Mesenchymal stem cell (in vitro differentiated cells and primary cell): ENCODE data around the gene CEP112.

Source experiments
- DNase-seq: peaks from one replicate; pipeline ENCODE4 v3.0.0-alpha.2; 2013
- H2AFZ ChIP-seq: one replicate; pipeline ENCODE4 v1.6.1; 2013; ENCODE audit warnings: low read depth, mild to moderate bottlenecking, control low read depth, inconsistent platforms, low read length, moderate library complexity
- H2AK5ac ChIP-seq: 2 replicates; pipeline ENCODE4 v1.6.1; 2013; ENCODE audit warnings: low read length, moderate library complexity, mild to moderate bottlenecking, inconsistent platforms; ENCODE audit not compliant: severe bottlenecking
- H2BK120ac ChIP-seq: one replicate; pipeline ENCODE4 v1.6.1; 2013; ENCODE audit warnings: low read depth, mild to moderate bottlenecking, inconsistent platforms, low read length, moderate library complexity
- H2BK12ac ChIP-seq, 2 experiments: one replicate each; pipeline ENCODE4 v1.6.1; 2013; ENCODE audit warnings: inconsistent platforms in 2 of 2, low read length in 2 of 2, mild to moderate bottlenecking in 2 of 2, moderate library complexity in 2 of 2, control low read depth in 1 of 2
- H2BK15ac ChIP-seq: one replicate; pipeline ENCODE4 v1.6.1; 2013; ENCODE audit warnings: mild to moderate bottlenecking, low read depth, inconsistent platforms; ENCODE audit not compliant: poor library complexity, severe bottlenecking
- H2BK5ac ChIP-seq: 2 replicates; pipeline ENCODE4 v1.6.1; 2013; ENCODE audit warnings: low read depth, mild to moderate bottlenecking, low read length, control low read depth, inconsistent platforms; ENCODE audit not compliant: poor library complexity, severe bottlenecking
- H3K14ac ChIP-seq, 2 experiments: one replicate each; pipeline ENCODE4 v1.6.1; 2013; ENCODE audit warnings: inconsistent platforms in 2 of 2, low read length in 2 of 2, control low read depth in 1 of 2, mild to moderate bottlenecking in 1 of 2, moderate library complexity in 1 of 2
- H3K18ac ChIP-seq, 2 experiments: one replicate each; pipeline ENCODE4 v1.6.1; 2013; ENCODE audit warnings: inconsistent platforms in 2 of 2, low read length in 2 of 2, control low read depth in 1 of 2, low read depth in 1 of 2, mild to moderate bottlenecking in 1 of 2
- H3K23ac ChIP-seq, 2 experiments: one replicate each; pipeline ENCODE4 v1.6.1; 2013; ENCODE audit warnings: inconsistent platforms in 2 of 2, low read length in 2 of 2, mild to moderate bottlenecking in 2 of 2, moderate library complexity in 2 of 2, control low read depth in 1 of 2
- H3K27ac ChIP-seq: 2 replicates; pipeline ENCODE4 v1.5.1; 2013; ENCODE audit warnings: mild to moderate bottlenecking, moderate library complexity, low read length, control low read depth, inconsistent platforms; ENCODE audit not compliant: poor library complexity, severe bottlenecking
- H3K27me3 ChIP-seq, 2 experiments: 2 replicates each; pipeline versions ENCODE4 v1.6.1 to v1.7.0; 2013; ENCODE audit warnings: low read length in 2 of 2, mild to moderate bottlenecking in 2 of 2, moderate library complexity in 2 of 2, control low read depth in 1 of 2, inconsistent platforms in 1 of 2; ENCODE audit not compliant: control insufficient read depth in 1 of 2, insufficient read depth in 1 of 2
- H3K36me3 ChIP-seq, 2 experiments: 2 replicates each; pipeline versions ENCODE4 v1.6.1 to v1.7.0; 2013; ENCODE audit warnings: low read length in 2 of 2, control low read depth in 1 of 2, inconsistent platforms in 1 of 2, low read depth in 1 of 2, mild to moderate bottlenecking in 1 of 2; ENCODE audit not compliant: insufficient read depth in 2 of 2, control insufficient read depth in 1 of 2
- H3K4ac ChIP-seq, 2 experiments: one replicate each; pipeline ENCODE4 v1.6.1; 2013; ENCODE audit warnings: inconsistent platforms in 2 of 2, low read length in 2 of 2, mild to moderate bottlenecking in 2 of 2, moderate library complexity in 2 of 2, control low read depth in 1 of 2, low read depth in 1 of 2
- H3K4me1 ChIP-seq: 2 replicates; pipeline ENCODE4 v1.6.1; 2013; ENCODE audit warnings: low read depth, low read length, control low read depth; ENCODE audit not compliant: control insufficient read depth, insufficient read depth
- H3K4me2 ChIP-seq: 2 replicates; pipeline ENCODE4 v1.6.1; 2013; ENCODE audit warnings: low read length, mild to moderate bottlenecking, inconsistent platforms; ENCODE audit not compliant: poor library complexity, severe bottlenecking
- H3K4me3 ChIP-seq, 2 experiments: 2 replicates each; pipeline versions ENCODE4 v1.5.1 to v1.7.0; 2013; ENCODE audit warnings: low read length in 2 of 2, mild to moderate bottlenecking in 2 of 2, control low read depth in 1 of 2, low read depth in 1 of 2; ENCODE audit not compliant: insufficient read depth in 1 of 2
- H3K79me1 ChIP-seq: replicated peaks from 2 replicates; pipeline ENCODE4 v1.6.1; 2013; ENCODE audit warnings: mild to moderate bottlenecking, control low read depth, low read length, inconsistent platforms; ENCODE audit not compliant: poor library complexity, severe bottlenecking
- H3K9ac ChIP-seq: 2 replicates; pipeline ENCODE4 v1.7.0; 2013; ENCODE audit warnings: mild to moderate bottlenecking, low read length, moderate library complexity
- H3K9me3 ChIP-seq: 2 replicates; pipeline ENCODE4 v1.7.0; 2013; ENCODE audit warnings: mild to moderate bottlenecking, low read length; ENCODE audit not compliant: control insufficient read depth
- H4K8ac ChIP-seq: one replicate; pipeline ENCODE4 v1.6.1; 2013; ENCODE audit warnings: inconsistent platforms, mild to moderate bottlenecking, low read length, moderate library complexity
- H4K91ac ChIP-seq: one replicate; pipeline ENCODE4 v1.6.1; 2013; ENCODE audit warnings: mild to moderate bottlenecking, low read length, inconsistent platforms
- WGBS: methylation state at CpG from one replicate; pipeline ENCODE4 v1.1.7; 2013; ENCODE audit warnings: mixed read lengths; 5-methylcytosine and 5-hydroxymethylcytosine counted together

The CEP112 gene

GRCh38 chr17:66190738-66191592 is 968 bp downstream of the CEP112 start:
- peak overlapping the region; percentile 91 for H3K9ac ChIP-seq
- peak overlapping the region; percentile 76 for H2AFZ ChIP-seq
- no peaks in the 10 kb centered on the region for H3K9me3 ChIP-seq

GRCh38 chr17:66187718-66188117 is 4.2 kb downstream of the CEP112 start:
- H4K8ac ChIP-seq: no peak overlapping the region
- H3K23ac ChIP-seq: no peak overlapping the region
- WGBS: 96% methylated on average over 2 of the region's 2 CpGs
- H2AK5ac ChIP-seq: no peak overlapping the region
- no peaks in the 10 kb centered on the region for H3K27me3 ChIP-seq
- no peak overlapping the region for H3K18ac ChIP-seq
- no peak overlapping the region for H2BK12ac ChIP-seq
- no peak overlapping the region for H3K9ac ChIP-seq
- H3K4me3 ChIP-seq: no peak overlapping the region
- no peak overlapping the region for H3K4ac ChIP-seq
- no peak overlapping the region for H3K14ac ChIP-seq
- no peak for DNase-seq
- no peak overlapping the region for H2BK15ac ChIP-seq
- no peak overlapping the region for H4K91ac ChIP-seq
- no peak overlapping the region for H2BK120ac ChIP-seq
- H3K9me3 ChIP-seq: no peaks in the 10 kb centered on the region
- peaks cover 0 to 2% of the 10 kb centered on the region in 2 experiments for H3K36me3 ChIP-seq
- peaks cover 4% of the 10 kb centered on the region for H3K4me1 ChIP-seq
- H3K4me2 ChIP-seq: no peak overlapping the region
- no peak overlapping the region for H2BK5ac ChIP-seq
- H2AFZ ChIP-seq: no peak overlapping the region
- H3K27ac ChIP-seq: no peak overlapping the region
- peaks cover 22% of the 10 kb centered on the region for H3K79me1 ChIP-seq

More at GRCh38 chr17:66190738-66191592, 968 bp downstream of the CEP112 start:
- 16% methylated on average over 13 of the region's 16 CpGs for WGBS
- Histone ChIP-seq H3K23ac (no peak overlapping the region), H3K79me1 (peaks cover 14% of the 10 kb centered on the region), H3K27ac (peak overlapping the region; percentile 55), H2BK120ac (no peak overlapping the region), H3K27me3 (no peaks in the 10 kb centered on the region), H4K8ac (peak overlapping the region; percentile 88), H3K4me2 (peak overlapping the region; percentile 98), H2BK15ac (peak overlapping the region; percentile 94), H3K4me1 (peaks cover 4% of the 10 kb centered on the region), H3K4ac (peak overlapping the region; percentile 6 to 13), H3K4me3 (peak overlapping the region; percentile 77 to 81), H2AK5ac (no peak overlapping the region), H4K91ac (no peak overlapping the region), H3K14ac (no peak overlapping the region), H2BK5ac (no peak overlapping the region), H3K18ac (peak overlapping the region; percentile 77 to 93), H3K36me3 (no peaks in the 10 kb centered on the region), H2BK12ac (no peak overlapping the region)
- DNase-seq: peak; percentile 49

- Histone ChIP-seq H3K79me1 (peaks cover 22% of the 10 kb centered on the region), H3K4me2 (no peak overlapping the region), H4K91ac (no peak overlapping the region), H2BK15ac (no peak overlapping the region), H2BK5ac (no peak overlapping the region), H2BK12ac (no peak overlapping the region), H3K4ac (no peak overlapping the region), H3K4me1 (peaks cover 2% of the 10 kb centered on the region), H3K23ac (no peak overlapping the region), H2AK5ac (no peak overlapping the region), H3K18ac (no peak overlapping the region), H3K9me3 (no peaks in the 10 kb centered on the region), H3K14ac (no peak overlapping the region), H4K8ac (no peak overlapping the region), H2BK120ac (no peak overlapping the region), H3K27me3 (no peaks in the 10 kb centered on the region), H3K9ac (no peak overlapping the region), H3K36me3 (peaks cover 4 to 19% of the 10 kb centered on the region in 2 experiments), H3K4me3 (no peak overlapping the region), H3K27ac (no peak overlapping the region), H2AFZ (no peak overlapping the region)
- 96% methylated on average over 4 of the region's 4 CpGs for WGBS
- DNase-seq: no peak
These were observed 6.1 kb downstream of the CEP112 start for GRCh38 chr17:66185862-66186261.

GRCh38 chr17:66184392-66184791 is 7.5 kb downstream of the CEP112 start:
- Histone ChIP-seq H2AK5ac (no peak overlapping the region), H3K27me3 (no peaks in the 10 kb centered on the region), H3K79me1 (peaks cover 22% of the 10 kb centered on the region), H4K8ac (no peak overlapping the region), H4K91ac (no peak overlapping the region), H3K9me3 (peaks cover 6% of the 10 kb centered on the region), H3K9ac (no peak overlapping the region), H3K18ac (no peak overlapping the region), H3K4ac (no peak overlapping the region), H3K14ac (no peak overlapping the region), H3K27ac (no peak overlapping the region), H3K4me2 (no peak overlapping the region), H2AFZ (no peak overlapping the region), H3K23ac (no peak overlapping the region), H3K4me3 (no peak overlapping the region), H2BK12ac (no peak overlapping the region), H2BK5ac (no peak overlapping the region), H2BK15ac (no peak overlapping the region), H3K4me1 (no peaks in the 10 kb centered on the region), H3K36me3 (peaks cover 4 to 29% of the 10 kb centered on the region in 2 experiments), H2BK120ac (no peak overlapping the region)
- no peak for DNase-seq
- 93% methylated on average over 1 of the region's 1 CpG for WGBS
